ENCODE measurements around the gene DLG2. TPM values are rescaled to one million over a fixed set of nuclear protein-coding genes. Genes with fewer than 3 reads are reported as not detected.

DLG2 gene
- total and polyA plus RNA-seq, 2 of the 4 experiments (the other 2 are of a cell fraction) = 0.31 to 0.36 TPM

GRCh38 chr11:83677730-83678129 lies 1949.4 kb downstream of the DLG2 start:
- H4K5ac ChIP-seq (ENCODE audit: low read depth, low read length) = no peak overlapping the region
- no peaks in the 10 kb centered on the region for H3K4me1 ChIP-seq (ENCODE audit: control insufficient read depth, insufficient read depth, low read length)
- H4K20me1 ChIP-seq (ENCODE audit: insufficient read depth, low read length) = no peaks in the 10 kb centered on the region
- H3K9me1 ChIP-seq (ENCODE audit: insufficient read depth, low read length) = no peaks in the 10 kb centered on the region
- H3K18ac ChIP-seq (ENCODE audit: low read depth, low read length) = no peak overlapping the region
- ChIA-PET POLR2A (ENCODE audit: unreplicated experiment) (no interaction called here), CTCF (no interaction called here)
- no peaks in the 10 kb centered on the region for H3K9me3 ChIP-seq (ENCODE audit: control insufficient read depth, insufficient read depth, low read length)
- H3K27me3 ChIP-seq (ENCODE audit: control insufficient read depth, insufficient read depth, low read length) = 0 out of 2 replicates have a peak, but pooled peaks cover 4% of the 10 kb centered on the region
- H3K9ac ChIP-seq (ENCODE audit: low read depth, low read length) = no peak overlapping the region
- no peak overlapping the region for H2BK15ac ChIP-seq (ENCODE audit: low read depth, low read length)
- no TSS peak for BruUV-seq (replicated peaks)
- TF ChIP-seq CEBPB (IDR thresholded peaks at IDR 0.05; ENCODE audit: low read depth, low read length) (no peak), RAD21 (IDR thresholded peaks at IDR 0.05; ENCODE audit: low read length) (no peak), POLR2A (IDR thresholded peaks at IDR 0.05; ENCODE audit: low read depth, low read length) (no peak), MXI1 (IDR thresholded peaks at IDR 0.05; ENCODE audit: borderline replicate concordance, low read depth, low read length) (no peak), NFE2L2 (IDR thresholded peaks at IDR 0.05; ENCODE audit: low read depth, low read length) (no peak), RFX5 (IDR thresholded peaks at IDR 0.05; ENCODE audit: low read depth, low read length) (no peak), CTCF (conservative IDR thresholded peaks at IDR 0.05; ENCODE audit: low read depth, low read length) (no peak)
- TF ChIP-seq, protein P1, sequence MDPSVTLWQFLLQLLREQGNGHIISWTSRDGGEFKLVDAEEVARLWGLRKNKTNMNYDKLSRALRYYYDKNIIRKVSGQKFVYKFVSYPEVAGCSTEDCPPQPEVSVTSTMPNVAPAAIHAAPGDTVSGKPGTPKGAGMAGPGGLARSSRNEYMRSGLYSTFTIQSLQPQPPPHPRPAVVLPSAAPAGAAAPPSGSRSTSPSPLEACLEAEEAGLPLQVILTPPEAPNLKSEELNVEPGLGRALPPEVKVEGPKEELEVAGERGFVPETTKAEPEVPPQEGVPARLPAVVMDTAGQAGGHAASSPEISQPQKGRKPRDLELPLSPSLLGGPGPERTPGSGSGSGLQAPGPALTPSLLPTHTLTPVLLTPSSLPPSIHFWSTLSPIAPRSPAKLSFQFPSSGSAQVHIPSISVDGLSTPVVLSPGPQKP (IDR thresholded peaks at IDR 0.05; ENCODE audit: borderline replicate concordance, low read depth, low read length) = no peak
- TF ChIP-seq, protein P2, sequence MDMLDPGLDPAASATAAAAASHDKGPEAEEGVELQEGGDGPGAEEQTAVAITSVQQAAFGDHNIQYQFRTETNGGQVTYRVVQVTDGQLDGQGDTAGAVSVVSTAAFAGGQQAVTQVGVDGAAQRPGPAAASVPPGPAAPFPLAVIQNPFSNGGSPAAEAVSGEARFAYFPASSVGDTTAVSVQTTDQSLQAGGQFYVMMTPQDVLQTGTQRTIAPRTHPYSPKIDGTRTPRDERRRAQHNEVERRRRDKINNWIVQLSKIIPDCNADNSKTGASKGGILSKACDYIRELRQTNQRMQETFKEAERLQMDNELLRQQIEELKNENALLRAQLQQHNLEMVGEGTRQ (IDR thresholded peaks at IDR 0.05; ENCODE audit: low read depth, low read length) = no peak
- H2AK5ac ChIP-seq (ENCODE audit: low read depth, low read length) = no peak overlapping the region
- H3K79me1 ChIP-seq (ENCODE audit: low read depth in 1 of 2, low read length in 2 of 2) = no peaks in the 10 kb centered on the region
- H3K27ac ChIP-seq (ENCODE audit: insufficient read depth, low read length) = no peak overlapping the region
- in situ Hi-C loops (cut with MboI; ENCODE audit: low sequenced_read_pairs) = no loop called here
- no peak overlapping the region for H2AK9ac ChIP-seq (replicated peaks; ENCODE audit: low read depth, low read length, poor library complexity)
- H3K4me3 ChIP-seq (ENCODE audit: insufficient read depth, low read depth, low read length) = no peak overlapping the region
- no peak overlapping the region for H2AFZ ChIP-seq (replicated peaks; ENCODE audit: low read length, poor library complexity)
- no peak for ATAC-seq (ENCODE audit: low read depth)
- no peak overlapping the region for H3K23ac ChIP-seq (ENCODE audit: low read depth, low read length)
- H2BK120ac ChIP-seq (ENCODE audit: low read depth, low read length) = no peak overlapping the region
- no peak overlapping the region for H3K14ac ChIP-seq (replicated peaks; ENCODE audit: low read depth, low read length)
- no peak overlapping the region for H3K56ac ChIP-seq (ENCODE audit: extremely low read depth, insufficient read depth, low read length)
- no peak overlapping the region for H4K8ac ChIP-seq (ENCODE audit: low read depth in 2 of 2, low read length in 2 of 2)
- no peak overlapping the region for H3K4ac ChIP-seq (ENCODE audit: low read depth, low read length)
- DNase-seq = no peak
- H2BK5ac ChIP-seq (ENCODE audit: low read depth, low read length, poor library complexity, severe bottlenecking) = no peak overlapping the region
- H4K91ac ChIP-seq (ENCODE audit: insufficient read depth, low read depth, low read length) = no peak overlapping the region
- no peaks in the 10 kb centered on the region for H3K36me3 ChIP-seq (ENCODE audit: control insufficient read depth, insufficient read depth, low read length)
- WGBS, 2 experiments (ENCODE audit: extremely low coverage in 2 of 2, insufficient read length in 1 of 2) = no CpG with 5 or more reads among the region's 1 CpG
- no peak overlapping the region for H2BK20ac ChIP-seq (ENCODE audit: low read depth, low read length)
- H3K4me2 ChIP-seq (ENCODE audit: low read depth, low read length) = no peak overlapping the region
- intact Hi-C loops (cut with micrococcal nuclease) = no loop called here
- dilution Hi-C loops (cut with HindIII; ENCODE audit: low sequenced_read_pairs, unreplicated experiment) = no loop called here

Measured in IMR-90 (cell line).